CD4-positive, alpha-beta T cell treated with Interleukin-10 for 1 hour (primary cell): ENCODE data around the gene KIF23.
A peak's percentile ranks its signal among the peaks of the same experiment; 100 is the strongest.

Experiments used
- DNase-seq: peaks from one replicate; pipeline ENCODE4 v3.0.0-alpha.2; 2020

KIF23 gene

DNA sequence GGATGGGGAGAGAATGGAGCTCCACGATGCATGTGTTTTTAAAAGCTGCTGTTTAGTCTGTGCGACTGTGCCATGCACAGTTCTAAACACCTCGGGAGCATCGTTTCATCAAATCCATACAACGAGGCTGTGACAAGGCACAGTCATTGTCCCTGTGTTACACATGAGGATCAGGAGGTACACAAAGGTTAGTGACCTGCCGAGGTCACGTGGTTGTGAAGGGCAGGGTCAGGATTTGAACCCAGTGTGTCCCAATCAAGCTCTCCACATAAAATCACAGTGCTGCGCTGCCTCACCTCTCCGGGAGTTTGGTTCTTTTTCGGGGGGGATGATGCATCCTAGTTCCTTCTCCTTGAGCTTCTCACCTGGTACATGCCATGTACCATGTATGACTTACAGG is 18.7 kb upstream of the KIF23 start:
- no peak for DNase-seq

DNA sequence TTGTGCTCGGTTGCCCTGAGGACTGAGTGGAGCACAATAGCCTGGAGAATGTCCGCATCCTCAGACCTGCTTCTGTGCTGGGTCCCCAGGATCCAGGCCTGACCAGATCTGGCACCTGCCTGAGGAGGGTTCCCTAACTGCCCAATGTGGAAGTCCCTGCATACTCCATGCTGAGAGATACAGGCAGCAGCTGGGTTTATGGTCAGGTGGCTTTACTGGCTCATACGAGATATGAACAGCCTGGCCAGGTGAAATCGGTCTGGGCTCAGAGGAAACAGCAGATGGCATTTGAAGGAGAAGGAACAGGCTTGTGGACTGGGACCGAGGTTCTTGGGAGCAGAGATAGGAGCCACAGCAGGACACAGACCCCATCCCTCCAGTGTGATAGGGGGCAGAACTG is 18.2 kb upstream of the KIF23 start:
- DNase-seq, result no peak

DNA sequence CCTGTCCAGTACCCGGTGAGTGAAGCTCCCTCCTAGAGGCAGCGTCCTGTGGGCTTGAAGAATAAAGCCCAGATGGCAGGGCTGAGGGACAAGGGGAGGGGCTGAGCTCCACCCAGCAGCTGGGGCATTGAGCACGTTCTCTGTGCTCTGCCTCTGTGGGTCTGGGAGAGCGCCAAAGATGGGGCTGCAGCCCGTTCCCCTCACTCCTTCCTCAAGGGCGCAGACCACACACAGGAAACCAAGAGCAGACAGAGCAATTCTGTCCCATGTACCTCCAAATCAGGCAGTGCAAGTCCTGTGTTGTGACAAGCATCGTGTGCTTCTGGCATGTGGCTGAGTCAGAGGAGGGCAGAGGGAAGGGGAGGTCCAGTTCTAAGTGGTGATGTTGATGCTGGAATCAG is 15.7 kb upstream of the KIF23 start:
- no peak for DNase-seq

DNA sequence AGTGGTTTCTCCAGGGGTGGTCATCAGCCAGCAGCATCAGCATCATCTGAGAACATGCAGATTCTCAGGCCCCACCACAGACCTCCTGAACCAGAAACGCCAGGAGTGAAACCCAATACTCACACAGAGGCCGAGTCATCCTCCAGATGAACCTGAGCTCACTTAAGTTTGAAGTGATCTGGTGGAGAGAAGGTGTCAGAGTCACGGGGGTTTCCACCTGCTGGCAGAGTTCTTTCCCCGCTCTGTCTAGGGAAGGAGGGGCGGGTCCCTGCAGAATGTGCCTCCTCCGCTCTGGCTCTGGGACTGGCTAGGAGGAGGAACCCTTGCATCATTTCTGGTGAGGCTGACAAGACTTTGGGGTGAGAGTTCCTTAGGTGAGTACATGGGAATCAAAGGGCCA is 13.3 kb upstream of the KIF23 start:
- DNase-seq, result no peak

DNA sequence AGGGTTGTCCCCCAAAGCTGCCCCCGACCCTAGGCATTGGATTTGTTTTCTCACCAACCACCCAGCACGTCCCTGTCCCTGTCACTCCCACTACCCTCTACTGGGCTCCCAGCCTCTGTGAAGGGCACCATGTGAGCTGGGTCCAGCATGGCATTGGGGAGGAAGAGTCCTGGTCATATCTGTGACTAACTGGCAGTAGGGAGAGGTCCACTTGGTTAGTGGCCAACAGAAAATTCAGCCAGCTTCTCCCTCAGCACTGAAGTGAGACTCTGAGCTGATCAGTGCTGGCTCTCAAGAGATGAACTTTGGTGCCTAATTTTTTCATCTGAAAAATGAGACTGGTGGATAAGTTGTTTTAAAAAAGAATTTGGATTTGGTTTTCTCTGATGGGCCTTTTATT is 11.3 kb upstream of the KIF23 start:
- DNase-seq, result no peak

DNA sequence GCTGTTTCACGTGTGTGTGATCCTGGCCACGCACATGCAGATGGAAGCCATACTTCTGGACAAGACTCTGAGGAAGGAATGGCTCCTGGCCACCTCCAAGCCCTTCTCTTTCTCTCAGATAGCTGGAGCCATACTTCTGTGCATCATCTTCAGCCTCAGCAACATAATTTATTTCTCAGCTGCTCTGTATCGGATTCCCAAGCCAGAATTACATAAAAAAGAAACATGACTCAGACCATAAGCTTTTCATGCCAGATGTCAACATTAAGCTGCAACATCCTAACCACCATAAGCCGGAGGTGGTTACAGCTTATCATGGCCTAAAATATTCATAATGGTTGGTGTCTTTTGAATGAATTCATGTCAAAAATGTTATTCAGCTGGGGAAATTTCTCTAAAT is 10.6 kb upstream of the KIF23 start:
- no peak for DNase-seq

DNA sequence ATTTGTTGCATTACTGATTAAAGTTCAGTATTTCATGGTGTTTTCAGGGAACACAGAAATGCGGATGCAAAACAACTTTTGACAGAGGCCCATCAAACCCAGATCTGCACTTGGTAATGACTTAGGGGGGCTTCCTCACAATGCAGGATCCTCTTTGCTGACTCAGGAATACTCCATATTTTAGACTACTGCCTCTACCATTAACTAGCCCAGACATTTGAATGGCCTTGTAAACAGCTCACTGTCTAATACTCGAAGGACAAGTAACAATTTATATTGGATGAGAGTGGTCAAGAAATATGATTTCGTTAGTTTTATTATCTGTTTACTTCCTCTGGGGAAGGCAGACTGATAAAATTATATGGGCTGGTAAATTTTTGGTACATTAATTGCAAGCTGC is 9.0 kb upstream of the KIF23 start:
- DNase-seq, result no peak

DNA sequence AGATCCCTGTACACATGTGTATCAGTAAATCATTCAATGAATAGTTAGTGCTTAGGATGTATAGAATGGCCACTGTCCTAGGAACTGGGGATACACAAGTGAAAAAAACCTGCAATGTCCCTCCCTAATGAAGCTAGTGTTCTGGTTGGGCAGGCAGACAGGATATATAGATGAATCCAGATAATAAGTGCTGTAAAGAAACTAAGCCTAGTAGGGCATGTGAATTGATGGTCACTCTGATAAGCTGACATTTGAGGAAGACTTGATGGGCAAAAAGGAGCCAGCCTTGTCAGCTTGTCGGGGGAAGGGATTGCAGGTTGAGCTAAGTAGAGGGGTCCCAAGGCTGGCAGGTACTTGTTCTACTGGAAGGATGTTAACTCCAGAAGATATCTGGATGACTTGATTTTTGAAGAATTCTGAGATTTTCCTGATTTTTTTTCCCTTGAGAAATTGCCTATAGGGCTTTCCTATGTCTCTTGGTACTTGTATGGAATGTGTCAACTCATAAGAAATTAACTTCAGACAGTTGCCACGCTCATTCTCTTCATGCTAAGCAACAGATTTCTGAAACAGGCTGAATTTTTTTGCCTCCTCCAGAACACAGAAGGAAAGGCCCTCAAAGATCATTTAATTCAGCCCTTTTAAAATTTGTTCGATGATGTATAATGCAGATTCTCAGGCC is 6.3 kb upstream of the KIF23 start:
- DNase-seq, result no peak

DNA sequence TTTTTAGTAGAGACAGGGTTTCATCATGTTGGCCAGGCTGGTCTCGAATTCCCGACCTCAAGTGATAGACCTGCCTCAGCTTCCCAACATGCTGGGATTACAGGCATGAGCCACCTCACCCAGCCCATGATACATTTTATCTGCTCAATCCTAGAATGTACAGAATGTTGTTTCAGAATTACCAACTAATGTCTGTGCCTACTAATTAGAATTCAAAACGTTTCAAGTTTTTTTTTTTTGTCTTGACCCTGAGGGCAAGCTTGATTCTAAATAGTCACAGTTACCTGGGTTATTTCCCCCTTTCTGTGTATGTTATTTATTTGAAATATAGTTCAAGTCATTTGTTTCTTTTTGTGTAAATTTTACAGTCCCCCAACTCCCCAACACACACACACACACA is 5.3 kb upstream of the KIF23 start:
- DNase-seq, result no peak

DNA sequence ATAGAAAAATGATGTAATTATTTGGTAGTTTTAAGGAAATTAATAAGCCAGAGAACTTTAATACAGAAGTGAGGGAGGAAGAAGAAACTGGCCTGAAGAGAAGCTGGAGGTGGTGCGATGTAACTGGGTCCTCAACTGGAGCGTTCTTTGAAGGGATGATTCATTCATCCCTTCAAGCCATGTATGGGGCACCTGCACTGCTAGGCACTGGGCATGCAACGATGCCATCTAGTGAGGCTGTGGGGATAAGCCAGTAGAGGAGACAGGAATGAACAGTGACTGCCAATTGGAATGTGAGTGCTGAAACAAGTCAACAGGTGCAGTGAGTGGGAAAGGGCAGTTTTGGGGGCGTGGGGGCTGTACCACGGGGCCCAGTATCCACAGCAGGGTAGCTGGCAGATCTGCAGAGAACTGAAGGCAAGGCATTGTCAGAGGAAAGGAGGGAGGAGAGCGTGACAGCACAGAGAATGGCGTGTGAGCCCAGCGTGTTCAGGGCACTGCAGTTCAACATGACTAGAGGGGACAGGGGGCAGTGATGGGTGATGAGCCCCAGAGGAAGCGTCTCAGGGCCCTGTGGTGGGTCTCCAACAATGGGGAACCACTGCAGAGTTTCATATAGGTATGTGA is 3.8 kb upstream of the KIF23 start:
- no peak for DNase-seq

DNA sequence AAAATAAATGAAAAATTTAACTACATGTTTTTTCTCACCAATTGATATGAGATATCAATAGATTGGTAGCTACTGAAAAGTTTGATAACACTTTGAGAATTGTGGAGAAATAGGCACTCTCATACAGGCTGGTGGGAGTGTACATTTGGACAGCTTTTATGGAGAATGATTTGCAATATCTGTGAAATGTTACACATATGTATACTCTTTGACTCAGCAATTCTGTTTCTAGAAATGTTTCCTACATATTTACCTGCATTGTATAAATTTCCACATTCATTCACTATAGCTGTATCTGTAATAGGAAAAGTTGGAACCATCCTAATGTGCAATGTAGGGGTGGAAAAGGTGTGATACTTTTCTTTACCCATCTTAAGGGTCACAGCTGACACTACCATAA is 1.9 kb upstream of the KIF23 start:
- no peak for DNase-seq

DNA sequence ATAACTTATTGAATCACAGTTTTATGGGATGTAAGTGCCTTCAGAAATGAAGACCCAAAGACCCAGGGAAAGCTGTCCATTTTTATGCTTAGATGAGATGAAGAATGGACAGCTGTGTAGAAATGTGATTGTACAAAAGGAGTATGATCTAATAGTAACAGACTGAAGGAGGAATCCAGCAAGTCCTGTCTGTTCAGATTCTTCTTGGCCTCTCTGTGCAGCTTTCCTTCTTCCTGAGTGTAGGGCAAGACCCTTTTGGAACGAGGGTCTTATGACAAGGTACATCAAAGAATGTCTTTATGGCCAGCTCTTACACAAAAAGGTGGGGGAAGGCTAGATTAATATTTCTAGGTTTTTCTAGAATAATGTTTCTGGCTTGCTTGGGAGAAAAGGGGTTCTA is 1.4 kb upstream of the KIF23 start:
- no peak for DNase-seq

DNA sequence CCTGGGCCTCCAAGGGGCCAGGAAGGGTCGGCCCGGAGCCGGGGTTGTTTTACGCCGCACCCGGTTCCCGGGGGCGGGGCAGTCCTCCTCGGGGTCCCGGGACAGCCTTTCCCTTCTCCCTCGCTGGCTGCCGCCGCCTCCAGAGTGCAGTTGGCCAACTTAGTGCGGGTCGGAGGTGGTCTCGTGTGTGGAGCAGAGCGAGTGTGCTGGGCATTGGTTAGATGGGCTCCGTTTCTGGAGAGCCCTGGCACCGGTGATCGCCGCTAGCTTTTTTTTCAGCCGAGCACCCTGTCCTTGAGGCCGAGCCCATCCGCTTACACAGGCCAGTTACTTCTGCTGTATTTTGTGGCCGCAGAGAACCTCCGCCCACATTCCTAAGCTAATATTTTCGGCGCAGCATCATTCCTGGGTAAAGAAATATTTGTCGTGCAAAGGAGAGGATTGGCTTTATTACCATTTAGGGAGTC is 585 bp downstream of the KIF23 start:
- peak; percentile 3 for DNase-seq

DNA sequence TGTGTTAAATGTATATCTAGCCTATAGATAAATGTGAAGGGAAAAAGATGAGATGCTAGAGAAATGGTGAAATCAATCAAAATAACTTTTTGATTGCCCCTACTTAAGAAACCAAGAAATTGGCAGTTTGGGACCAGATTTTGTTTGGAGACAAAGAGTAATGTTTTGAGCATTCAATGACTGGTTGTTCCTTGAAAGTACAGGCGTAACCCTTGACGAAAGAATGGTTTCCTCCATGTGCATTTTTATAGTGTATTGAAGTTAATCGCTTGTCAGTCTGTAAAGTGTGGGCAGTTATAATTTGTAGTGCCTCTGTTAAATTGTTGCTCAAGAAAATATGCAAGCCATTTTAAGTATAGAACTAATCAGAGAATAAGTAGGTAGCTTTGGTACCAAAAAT is 1.2 kb downstream of the KIF23 start:
- DNase-seq, result no peak

DNA sequence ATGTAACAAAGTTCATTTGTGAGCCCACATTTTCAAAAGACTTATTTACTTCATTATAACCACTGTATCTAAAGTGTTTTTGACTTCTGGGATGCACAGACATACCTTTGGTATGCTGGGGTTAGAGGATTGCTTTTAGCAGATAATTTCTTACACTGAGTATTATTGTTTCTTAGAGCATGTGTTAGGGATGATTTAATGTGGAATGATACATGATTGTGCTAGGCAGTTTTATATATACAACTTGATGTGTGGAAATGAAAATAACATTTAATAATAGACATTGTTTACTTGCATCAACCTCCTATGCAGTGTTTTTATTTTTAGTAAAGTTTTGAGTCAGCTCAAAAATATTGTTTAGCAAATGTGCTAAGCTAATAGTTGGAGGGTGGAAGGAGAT is 3.4 kb downstream of the KIF23 start:
- DNase-seq, result no peak

DNA sequence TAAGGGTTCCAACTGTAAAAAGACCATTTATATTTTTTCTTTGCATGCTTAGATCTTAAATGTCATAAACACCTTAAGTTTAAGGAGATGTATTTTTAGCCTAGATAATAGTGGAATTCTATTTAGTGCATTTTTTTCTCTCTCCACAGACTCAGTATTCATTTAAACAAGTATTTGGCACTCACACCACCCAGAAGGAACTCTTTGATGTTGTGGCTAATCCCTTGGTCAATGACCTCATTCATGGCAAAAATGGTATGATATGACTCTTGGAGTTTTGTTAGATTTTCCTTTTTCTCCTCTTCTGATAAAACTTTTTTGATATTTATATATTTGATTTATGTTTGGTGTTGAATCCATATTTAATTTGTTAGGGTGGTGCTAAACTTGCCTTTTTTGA is 7.3 kb downstream of the KIF23 start:
- no peak for DNase-seq

DNA sequence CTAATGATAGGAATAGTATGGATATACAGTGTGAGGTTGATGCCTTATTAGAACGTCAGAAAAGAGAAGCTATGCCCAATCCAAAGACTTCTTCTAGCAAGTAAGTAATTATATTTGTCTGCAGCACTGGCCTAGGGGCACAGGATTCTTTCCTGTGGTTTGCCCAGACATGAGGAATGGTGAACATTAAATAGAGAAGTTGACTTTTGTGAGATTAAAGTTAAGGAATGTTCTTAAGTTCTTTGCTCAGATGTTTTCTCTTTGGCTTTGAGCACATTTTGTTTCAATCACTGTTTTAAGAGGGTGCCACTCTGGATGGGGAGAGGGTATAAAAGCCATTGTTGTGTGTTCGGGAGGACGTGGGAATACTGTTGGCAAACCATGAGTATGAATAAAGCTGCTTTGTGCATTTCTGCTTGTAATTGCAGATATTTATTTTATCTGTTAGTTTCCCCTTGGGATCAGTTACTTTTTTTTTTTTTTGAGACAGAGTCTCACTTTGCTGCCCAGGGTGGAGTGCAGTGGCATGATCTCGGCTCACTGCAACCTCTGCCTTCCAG is 8.3 kb downstream of the KIF23 start:
- no peak for DNase-seq

DNA sequence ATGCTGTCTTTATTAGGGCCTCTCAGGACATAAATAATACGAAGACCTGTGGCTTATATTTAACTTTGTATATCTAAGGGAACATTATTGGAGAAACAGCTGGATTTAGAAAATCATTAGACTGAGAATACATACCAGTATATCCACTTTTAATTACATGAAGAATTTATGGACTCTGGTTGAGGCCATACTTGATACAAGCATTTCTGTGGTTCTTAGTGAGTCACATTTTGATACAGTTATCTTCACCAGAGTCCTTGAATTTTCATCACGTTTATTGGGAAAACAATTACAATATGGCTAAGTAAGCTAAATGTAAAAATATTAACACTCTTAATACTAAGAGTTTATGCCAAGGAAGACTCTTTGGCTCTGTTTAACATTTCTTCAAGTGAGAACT is 9.9 kb downstream of the KIF23 start:
- no peak for DNase-seq

DNA sequence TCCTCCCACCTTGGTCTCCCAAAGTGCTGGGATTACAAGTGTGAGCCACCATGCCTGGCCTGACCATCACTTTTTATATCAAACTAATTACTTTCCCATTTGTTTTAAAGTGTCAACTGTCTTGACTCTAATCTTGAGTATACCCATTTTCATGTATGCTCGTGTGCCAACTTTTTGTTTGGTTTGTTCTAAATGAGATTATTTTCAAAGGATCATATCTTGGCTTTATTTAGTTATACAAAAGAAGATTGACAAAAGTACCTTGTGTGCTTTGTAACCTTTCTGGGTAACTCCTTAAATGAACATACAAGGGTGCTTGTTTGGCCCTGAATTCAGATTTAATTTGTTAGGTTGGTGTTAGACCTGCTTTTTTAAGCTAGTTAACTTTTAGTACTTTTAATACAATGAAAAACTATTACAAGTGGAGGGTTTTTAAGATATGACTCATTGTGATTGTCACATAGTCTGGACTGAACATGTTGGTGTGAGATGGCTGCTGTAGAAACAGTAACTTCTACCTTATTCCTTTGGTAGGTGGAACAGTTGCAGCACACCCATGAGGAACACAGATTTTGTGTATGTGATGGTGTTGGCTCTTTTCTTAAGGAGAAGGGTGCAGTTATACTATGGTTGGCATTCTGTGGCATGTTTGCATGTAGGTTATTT is 10.7 kb downstream of the KIF23 start:
- DNase-seq, result no peak

DNA sequence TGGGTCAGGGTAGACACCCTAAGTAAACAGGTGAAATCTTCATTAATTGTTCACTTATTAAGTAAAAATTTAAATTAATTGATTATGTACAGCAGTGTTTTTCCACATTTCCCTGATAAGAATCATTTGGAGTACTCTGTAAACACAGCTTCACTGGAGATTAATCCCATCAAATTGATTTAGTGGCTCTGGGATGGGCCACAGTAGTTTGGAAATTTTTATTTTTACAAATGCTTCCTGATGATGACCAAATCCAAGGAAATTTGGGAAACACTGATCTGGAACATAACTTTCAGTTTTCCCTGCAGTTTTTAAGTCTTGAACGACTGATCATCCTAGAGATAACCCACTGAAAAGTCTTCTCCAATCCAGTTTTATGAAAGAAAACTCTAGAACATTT is 19.7 kb downstream of the KIF23 start:
- DNase-seq, result no peak

DNA sequence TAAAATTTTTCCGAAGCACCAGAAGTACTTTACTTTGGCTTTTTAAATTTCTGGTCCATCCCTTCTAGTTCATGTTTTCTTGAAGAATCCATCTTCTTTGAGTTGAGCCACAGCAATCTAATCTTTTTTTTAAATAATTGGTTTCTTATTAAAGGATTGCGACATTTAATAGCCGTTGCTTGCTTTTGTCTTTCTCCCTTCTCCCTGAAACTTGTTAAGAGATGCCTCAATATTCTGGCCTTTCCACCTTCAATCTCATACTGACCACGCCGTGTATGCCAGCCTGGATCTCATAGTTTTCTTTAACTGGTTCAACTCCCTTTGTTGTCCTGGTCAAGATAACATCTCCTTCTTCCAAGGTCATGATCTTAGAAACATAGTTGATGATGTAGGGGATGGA is 20.1 kb downstream of the KIF23 start:
- no peak for DNase-seq

DNA sequence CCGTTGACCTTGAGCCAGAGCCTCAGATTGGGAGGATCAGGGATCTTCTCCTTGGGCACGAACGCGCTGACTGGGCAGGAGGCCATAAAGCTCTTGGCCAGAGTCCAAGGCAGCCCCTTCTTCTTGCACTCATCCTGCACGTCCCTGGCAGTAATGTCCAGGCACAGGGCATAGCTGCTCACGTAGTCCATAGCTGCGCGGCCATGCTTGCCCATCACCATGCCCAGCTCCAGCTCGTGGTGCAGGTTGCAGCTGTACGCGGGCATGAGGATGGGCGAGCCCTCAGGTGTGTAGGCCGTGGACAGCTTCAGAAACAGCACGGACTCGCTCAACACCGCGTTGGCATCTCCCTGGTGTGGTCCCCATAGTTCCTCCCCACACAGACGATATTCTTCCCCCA is 20.5 kb downstream of the KIF23 start:
- DNase-seq, result no peak

DNA sequence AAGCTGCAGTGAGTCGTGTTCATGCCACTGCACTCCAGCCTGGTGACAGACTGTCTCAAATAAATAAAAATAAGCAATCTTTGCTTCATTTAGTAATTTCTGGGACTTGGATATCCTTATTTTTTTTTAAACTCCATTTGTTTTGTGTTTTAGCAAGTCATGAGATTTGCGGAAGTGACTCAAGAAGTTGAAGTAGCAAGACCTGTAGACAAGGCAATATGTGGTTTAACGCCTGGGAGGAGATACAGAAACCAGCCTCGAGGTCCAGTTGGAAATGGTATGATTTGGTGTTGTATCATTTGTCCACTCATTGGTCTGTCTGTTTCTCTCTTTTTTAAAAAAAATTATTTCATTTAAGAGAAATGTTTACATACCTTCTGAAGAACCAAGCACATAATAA is 21.8 kb downstream of the KIF23 start:
- DNase-seq, result no peak

DNA sequence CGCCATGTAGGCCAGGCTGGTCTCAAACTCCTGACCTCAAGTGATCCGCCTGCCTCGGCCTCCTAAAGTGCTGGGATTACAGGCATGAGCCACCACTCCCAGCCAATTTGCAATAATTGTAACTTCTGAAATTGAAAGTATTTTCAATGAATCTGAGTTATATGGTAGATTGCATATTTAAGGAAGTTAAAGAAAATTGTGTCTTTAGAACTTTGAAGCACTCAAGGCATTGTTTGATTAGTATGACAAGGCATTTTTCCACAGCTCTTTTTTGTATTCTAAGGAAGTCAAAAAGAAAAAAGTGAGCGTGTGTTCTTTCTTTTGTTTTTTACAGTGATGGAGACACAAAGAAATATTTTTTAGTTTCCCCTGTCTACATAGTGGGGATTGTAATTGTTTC is 22.8 kb downstream of the KIF23 start:
- no peak for DNase-seq
